GM12878 (cell line): ENCODE results near the gene IL23R. TPM values are rescaled to one million over a fixed set of nuclear protein-coding genes. Genes with fewer than 3 reads are reported as not detected.
A peak's percentile ranks its signal among the peaks of the same experiment; 100 is the strongest.

ENCODE experiments used
- ASH2L ChIP-seq: fragments of 300-600, 200-600 bp; sonication (generic); IDR thresholded peaks from 2 replicates; pipeline ENCODE4 v1.6.1; 2017; ENCODE audit warnings: low read depth, mild to moderate bottlenecking, borderline replicate concordance
- BACH1 ChIP-seq: fragments of 450-650 bp; IDR thresholded peaks from 2 replicates; pipeline ENCODE4 v1.6.1; 2017; ENCODE audit warnings: mild to moderate bottlenecking, borderline replicate concordance
- BCL3 ChIP-seq: IDR thresholded peaks from 2 replicates; pipeline ENCODE4 v1.6.1; 2011; ENCODE audit warnings: borderline replicate concordance, low read depth, mild to moderate bottlenecking, moderate library complexity, low read length; ENCODE audit not compliant: insufficient read depth, poor library complexity, severe bottlenecking
- CHD1 ChIP-seq: IDR thresholded peaks from 2 replicates; pipeline ENCODE4 v1.6.1; 2012; ENCODE audit warnings: low read depth, low read length, improper control_type of control experiment
- FOXK2 ChIP-seq: fragments of 450-650 bp; IDR thresholded peaks from 2 replicates; pipeline ENCODE4 v1.6.1; 2017; ENCODE audit warnings: mild to moderate bottlenecking, moderate library complexity
- MTA2 ChIP-seq: fragments of 450-650 bp; IDR thresholded peaks from 2 replicates; pipeline ENCODE4 v1.6.1; 2016; ENCODE audit warnings: low read depth, mild to moderate bottlenecking, moderate library complexity
- PAX5 ChIP-seq: IDR thresholded peaks from 2 replicates; pipeline ENCODE4 v1.6.1; 2011; ENCODE audit warnings: low read depth, low read length, borderline replicate concordance
- RELB ChIP-seq: fragments of 450-650 bp; IDR thresholded peaks from 2 replicates; pipeline ENCODE4 v1.6.1; 2017; ENCODE audit warnings: low read depth, mild to moderate bottlenecking, moderate library complexity
- RFX5 ChIP-seq: IDR thresholded peaks from 2 replicates; pipeline ENCODE4 v1.6.1; 2011; ENCODE audit warnings: low read depth, low read length, improper control_type of control experiment
- RUNX3 ChIP-seq: IDR thresholded peaks from 2 replicates; pipeline ENCODE4 v1.6.1; 2012; ENCODE audit warnings: low read length, inconsistent platforms
- TCF3 ChIP-seq: IDR thresholded peaks from 2 replicates; pipeline ENCODE4 v1.6.1; 2012; ENCODE audit warnings: low read depth, mild to moderate bottlenecking, low read length, borderline replicate concordance; ENCODE audit not compliant: insufficient read depth
- ZNF274 ChIP-seq: IDR thresholded peaks from one replicate; pipeline ENCODE4 v1.8.0; 2011; ENCODE audit not compliant: insufficient read length, insufficient read depth
- polyA plus RNA-seq, 11 experiments: library from polyadenylated mRNA; depleted of rRNA in 4 of 11; unstranded in 6 of 11; stranded (reverse) in 5 of 11; fragments of >200 nt; fragmentation: Nextera tagmentation in 4 of 11; fragmentation: Illumina TruSeq in 1 of 11; extraction: Ambion mirVana in 4 of 11; extraction: Trizol in 1 of 11; gene quantifications; 1 replicate in 1 of 11; 2 replicates in 10 of 11; pipeline versions ENCODE4 v1.2.1 to v1.2.3, GENCODE V29; 2011 to 2016; ENCODE audit warnings: inconsistent platforms in 2 of 11, missing spikeins in 2 of 11, low read depth in 1 of 11
- total RNA-seq, 4 experiments: library from RNA; depleted of rRNA in 3 of 4; stranded (reverse); fragments of >200 nt in 3 of 4; fragmentation: Illumina TruSeq in 1 of 4; extraction: Trizol in 1 of 4; gene quantifications; 2 replicates each; pipeline versions ENCODE4 v1.2.1 to v1.2.3, GENCODE V29; 2013 to 2021
- TF ChIP-seq, protein P1 (sequence below): IDR thresholded peaks from 2 replicates; pipeline ENCODE4 v1.6.1; 2011; ENCODE audit warnings: borderline replicate concordance, low read depth, mild to moderate bottlenecking, moderate library complexity, mixed read lengths, low read length; ENCODE audit not compliant: insufficient read depth; ENCODE audit errors: extremely low read length
- TF ChIP-seq, protein P2 (sequence below), 3 experiments: IDR thresholded peaks in 2 of 3; conservative IDR thresholded peaks in 1 of 3; 2 replicates each; pipeline ENCODE4 v1.5.1; 2011; ENCODE audit warnings: low read depth in 3 of 3, low read length in 3 of 3, mild to moderate bottlenecking in 3 of 3, control low read depth in 2 of 3, moderate library complexity in 2 of 3, inconsistent platforms in 1 of 3, mixed read lengths in 1 of 3; ENCODE audit not compliant: control insufficient read depth in 2 of 3, insufficient read depth in 1 of 3; ENCODE audit errors: extremely low read depth in 1 of 3
- TF ChIP-seq, protein P3 (sequence below): fragments of 450-650 bp; formaldehyde crosslinking; IDR thresholded peaks from 2 replicates; pipeline ENCODE4 v1.4.0; 2022; ENCODE audit warnings: mild to moderate bottlenecking, moderate library complexity
- TF ChIP-seq, protein P4 (sequence below): fragments of 450-650 bp; IDR thresholded peaks from 2 replicates; pipeline ENCODE4 v1.6.1; 2017; ENCODE audit warnings: mild to moderate bottlenecking, moderate library complexity

The IL23R gene
- total and polyA plus RNA-seq, 10 of the 15 experiments (the other 5 are each of a cell fraction or from before 2014, with no cell fraction given): 0.16 to 6.4 (median 0.59) TPM

DNA sequence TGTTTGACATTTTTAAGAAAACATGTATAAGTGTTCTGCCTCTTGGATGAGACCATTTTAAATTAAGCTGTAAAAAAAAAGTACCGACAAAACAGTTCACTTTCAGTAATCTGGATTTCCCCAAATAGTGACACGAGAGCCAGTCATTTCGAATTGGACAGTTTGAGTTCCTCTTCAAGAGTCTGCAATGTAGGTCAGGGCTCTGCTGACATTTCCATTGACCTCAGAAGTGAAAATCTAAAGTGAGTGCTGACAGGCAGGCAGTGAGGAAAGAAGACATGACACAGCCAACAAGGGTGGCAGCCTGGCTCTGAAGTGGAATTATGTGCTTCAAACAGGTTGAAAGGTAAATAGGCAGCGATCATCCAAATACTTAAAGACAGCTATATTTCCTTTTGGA, at the start of gene IL23R (continued):
- TF ChIP-seq RELB (peak; percentile 93), BCL3 (peak; percentile 79), CHD1 (no peak), RFX5 (no peak), BACH1 (peak; percentile 57; the same call in 1 of the 2 replicates), FOXK2 (no peak), ZNF274 (no peak), TCF3 (no peak), MTA2 (peak; percentile 80), PAX5 (peak; percentile 70; the same call in 1 of the 2 replicates), ASH2L (no peak), RUNX3 (peak; percentile 83)
- TF ChIP-seq, protein P1, sequence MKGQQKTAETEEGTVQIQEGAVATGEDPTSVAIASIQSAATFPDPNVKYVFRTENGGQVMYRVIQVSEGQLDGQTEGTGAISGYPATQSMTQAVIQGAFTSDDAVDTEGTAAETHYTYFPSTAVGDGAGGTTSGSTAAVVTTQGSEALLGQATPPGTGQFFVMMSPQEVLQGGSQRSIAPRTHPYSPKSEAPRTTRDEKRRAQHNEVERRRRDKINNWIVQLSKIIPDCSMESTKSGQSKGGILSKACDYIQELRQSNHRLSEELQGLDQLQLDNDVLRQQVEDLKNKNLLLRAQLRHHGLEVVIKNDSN: no peak
- TF ChIP-seq, protein P2, sequence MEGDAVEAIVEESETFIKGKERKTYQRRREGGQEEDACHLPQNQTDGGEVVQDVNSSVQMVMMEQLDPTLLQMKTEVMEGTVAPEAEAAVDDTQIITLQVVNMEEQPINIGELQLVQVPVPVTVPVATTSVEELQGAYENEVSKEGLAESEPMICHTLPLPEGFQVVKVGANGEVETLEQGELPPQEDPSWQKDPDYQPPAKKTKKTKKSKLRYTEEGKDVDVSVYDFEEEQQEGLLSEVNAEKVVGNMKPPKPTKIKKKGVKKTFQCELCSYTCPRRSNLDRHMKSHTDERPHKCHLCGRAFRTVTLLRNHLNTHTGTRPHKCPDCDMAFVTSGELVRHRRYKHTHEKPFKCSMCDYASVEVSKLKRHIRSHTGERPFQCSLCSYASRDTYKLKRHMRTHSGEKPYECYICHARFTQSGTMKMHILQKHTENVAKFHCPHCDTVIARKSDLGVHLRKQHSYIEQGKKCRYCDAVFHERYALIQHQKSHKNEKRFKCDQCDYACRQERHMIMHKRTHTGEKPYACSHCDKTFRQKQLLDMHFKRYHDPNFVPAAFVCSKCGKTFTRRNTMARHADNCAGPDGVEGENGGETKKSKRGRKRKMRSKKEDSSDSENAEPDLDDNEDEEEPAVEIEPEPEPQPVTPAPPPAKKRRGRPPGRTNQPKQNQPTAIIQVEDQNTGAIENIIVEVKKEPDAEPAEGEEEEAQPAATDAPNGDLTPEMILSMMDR (IDR thresholded peaks at IDR 0.05 in 2 of 3, conservative IDR thresholded peaks at IDR 0.05 in 1 of 3; ENCODE audit: control insufficient read depth in 2 of 3, extremely low read depth in 1 of 3, insufficient read depth in 1 of 3, low read depth in 3 of 3, low read length in 3 of 3): no peak
- TF ChIP-seq, protein P3, sequence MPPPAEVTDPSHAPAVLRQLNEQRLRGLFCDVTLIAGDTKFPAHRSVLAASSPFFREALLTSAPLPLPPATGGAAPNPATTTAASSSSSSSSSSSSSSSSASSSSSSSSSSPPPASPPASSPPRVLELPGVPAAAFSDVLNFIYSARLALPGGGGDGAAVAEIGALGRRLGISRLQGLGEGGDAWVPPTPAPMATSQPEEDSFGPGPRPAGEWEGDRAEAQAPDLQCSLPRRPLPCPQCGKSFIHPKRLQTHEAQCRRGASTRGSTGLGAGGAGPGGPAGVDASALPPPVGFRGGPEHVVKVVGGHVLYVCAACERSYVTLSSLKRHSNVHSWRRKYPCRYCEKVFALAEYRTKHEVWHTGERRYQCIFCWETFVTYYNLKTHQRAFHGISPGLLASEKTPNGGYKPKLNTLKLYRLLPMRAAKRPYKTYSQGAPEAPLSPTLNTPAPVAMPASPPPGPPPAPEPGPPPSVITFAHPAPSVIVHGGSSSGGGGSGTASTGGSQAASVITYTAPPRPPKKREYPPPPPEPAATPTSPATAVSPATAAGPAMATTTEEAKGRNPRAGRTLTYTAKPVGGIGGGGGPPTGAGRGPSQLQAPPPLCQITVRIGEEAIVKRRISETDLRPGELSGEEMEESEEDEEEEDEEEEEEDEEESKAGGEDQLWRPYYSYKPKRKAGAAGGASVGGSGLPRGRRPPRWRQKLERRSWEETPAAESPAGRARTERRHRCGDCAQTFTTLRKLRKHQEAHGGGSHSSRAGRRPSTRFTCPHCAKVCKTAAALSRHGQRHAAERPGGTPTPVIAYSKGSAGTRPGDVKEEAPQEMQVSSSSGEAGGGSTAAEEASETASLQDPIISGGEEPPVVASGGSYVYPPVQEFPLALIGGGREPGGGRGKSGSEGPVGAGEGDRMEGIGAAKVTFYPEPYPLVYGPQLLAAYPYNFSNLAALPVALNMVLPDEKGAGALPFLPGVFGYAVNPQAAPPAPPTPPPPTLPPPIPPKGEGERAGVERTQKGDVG (CRISPR knock-in tag): no peak
- TF ChIP-seq, protein P4, sequence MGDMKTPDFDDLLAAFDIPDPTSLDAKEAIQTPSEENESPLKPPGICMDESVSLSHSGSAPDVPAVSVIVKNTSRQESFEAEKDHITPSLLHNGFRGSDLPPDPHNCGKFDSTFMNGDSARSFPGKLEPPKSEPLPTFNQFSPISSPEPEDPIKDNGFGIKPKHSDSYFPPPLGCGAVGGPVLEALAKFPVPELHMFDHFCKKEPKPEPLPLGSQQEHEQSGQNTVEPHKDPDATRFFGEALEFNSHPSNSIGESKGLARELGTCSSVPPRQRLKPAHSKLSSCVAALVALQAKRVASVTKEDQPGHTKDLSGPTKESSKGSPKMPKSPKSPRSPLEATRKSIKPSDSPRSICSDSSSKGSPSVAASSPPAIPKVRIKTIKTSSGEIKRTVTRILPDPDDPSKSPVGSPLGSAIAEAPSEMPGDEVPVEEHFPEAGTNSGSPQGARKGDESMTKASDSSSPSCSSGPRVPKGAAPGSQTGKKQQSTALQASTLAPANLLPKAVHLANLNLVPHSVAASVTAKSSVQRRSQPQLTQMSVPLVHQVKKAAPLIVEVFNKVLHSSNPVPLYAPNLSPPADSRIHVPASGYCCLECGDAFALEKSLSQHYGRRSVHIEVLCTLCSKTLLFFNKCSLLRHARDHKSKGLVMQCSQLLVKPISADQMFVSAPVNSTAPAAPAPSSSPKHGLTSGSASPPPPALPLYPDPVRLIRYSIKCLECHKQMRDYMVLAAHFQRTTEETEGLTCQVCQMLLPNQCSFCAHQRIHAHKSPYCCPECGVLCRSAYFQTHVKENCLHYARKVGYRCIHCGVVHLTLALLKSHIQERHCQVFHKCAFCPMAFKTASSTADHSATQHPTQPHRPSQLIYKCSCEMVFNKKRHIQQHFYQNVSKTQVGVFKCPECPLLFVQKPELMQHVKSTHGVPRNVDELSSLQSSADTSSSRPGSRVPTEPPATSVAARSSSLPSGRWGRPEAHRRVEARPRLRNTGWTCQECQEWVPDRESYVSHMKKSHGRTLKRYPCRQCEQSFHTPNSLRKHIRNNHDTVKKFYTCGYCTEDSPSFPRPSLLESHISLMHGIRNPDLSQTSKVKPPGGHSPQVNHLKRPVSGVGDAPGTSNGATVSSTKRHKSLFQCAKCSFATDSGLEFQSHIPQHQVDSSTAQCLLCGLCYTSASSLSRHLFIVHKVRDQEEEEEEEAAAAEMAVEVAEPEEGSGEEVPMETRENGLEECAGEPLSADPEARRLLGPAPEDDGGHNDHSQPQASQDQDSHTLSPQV: no peak
